CD8-positive, alpha-beta memory T cell (primary cell): ENCODE results near the gene N4BP2L2. TPM values are rescaled to one million over a fixed set of nuclear protein-coding genes. Genes with fewer than 3 reads are reported as not detected.

ENCODE experiments used
- CTCF ChIA-PET: fragments of 350-600 bp; sonication (Branson Sonifier 250); formaldehyde crosslinking; loops from one replicate; lab custom pipeline; 2021; ENCODE audit warnings: antibody characterized with exemption; lab: Charles Lee
- POLR2A ChIA-PET: fragments of 350-600 bp; sonication (Branson Sonifier 250); formaldehyde crosslinking; loops from one replicate; lab custom pipeline; 2021; ENCODE audit warnings: antibody characterized with exemption; lab: Charles Lee
- DNase-seq, 5 donors: peaks; one replicate each; pipeline versions ENCODE4 v3.0.0 to v3.0.0-alpha.2; 2020 to 2022; ENCODE audit warnings: mixed read lengths in 1 of 5
- H3K27ac ChIP-seq: one replicate; pipeline ENCODE4 v1.7.0; 2013; ENCODE audit warnings: low read depth, mild to moderate bottlenecking, low read length, moderate library complexity
- H3K27me3 ChIP-seq: 2 replicates; pipeline ENCODE4 v1.7.0; 2013; ENCODE audit warnings: low read length, mild to moderate bottlenecking; ENCODE audit not compliant: insufficient read depth, poor library complexity, severe bottlenecking
- H3K36me3 ChIP-seq: 2 replicates; pipeline ENCODE4 v1.7.0; 2013; ENCODE audit warnings: mild to moderate bottlenecking, low read length, moderate library complexity; ENCODE audit not compliant: insufficient read depth
- H3K4me1 ChIP-seq: 2 replicates; pipeline ENCODE4 v1.7.0; 2013; ENCODE audit warnings: mild to moderate bottlenecking, low read length, moderate library complexity; ENCODE audit not compliant: insufficient read depth
- H3K4me3 ChIP-seq: 2 replicates; pipeline ENCODE4 v1.7.0; 2013; ENCODE audit warnings: mild to moderate bottlenecking, low read length
- H3K9me3 ChIP-seq: 2 replicates; pipeline ENCODE4 v1.7.0; 2013; ENCODE audit warnings: mild to moderate bottlenecking, low read length
- H3K27ac Mint-ChIP-seq, 8 donors: one replicate each; pipeline ENCODE4 v1.8.0; 2020 to 2021; ENCODE audit warnings: mixed read lengths in 8 of 8, mild to moderate bottlenecking in 6 of 8, inconsistent platforms in 3 of 8, moderate library complexity in 3 of 8
- H3K27me3 Mint-ChIP-seq, 2 donors: one replicate each; pipeline ENCODE4 v1.8.0; 2020 to 2021; ENCODE audit warnings: mixed read lengths in 2 of 2, mild to moderate bottlenecking in 1 of 2, moderate library complexity in 1 of 2
- H3K36me3 Mint-ChIP-seq, 3 donors: one replicate each; pipeline ENCODE4 v1.8.0; 2020 to 2021; ENCODE audit warnings: mixed read lengths in 3 of 3, inconsistent platforms in 1 of 3, mild to moderate bottlenecking in 1 of 3
- H3K4me1 Mint-ChIP-seq, 3 donors: one replicate each; pipeline ENCODE4 v1.8.0; 2020 to 2021; ENCODE audit warnings: mixed read lengths in 3 of 3, inconsistent platforms in 1 of 3, mild to moderate bottlenecking in 1 of 3
- H3K4me3 Mint-ChIP-seq, 7 donors: one replicate each; pipeline ENCODE4 v1.8.0; 2020 to 2021; ENCODE audit warnings: mixed read lengths in 7 of 7, mild to moderate bottlenecking in 6 of 7, moderate library complexity in 4 of 7, inconsistent platforms in 2 of 7
- H3K9me3 Mint-ChIP-seq, 5 donors: one replicate each; pipeline ENCODE4 v1.8.0; 2020 to 2022; ENCODE audit warnings: mixed read lengths in 5 of 5, mild to moderate bottlenecking in 3 of 5, moderate library complexity in 2 of 5, inconsistent platforms in 1 of 5
- polyA plus RNA-seq: library from polyadenylated mRNA; unstranded; fragments of 300-500 nt; fragmentation: Illumina TruSeq; gene quantifications from one replicate; pipeline ENCODE4 v1.2.3, GENCODE V29; 2021
- total RNA-seq, 2 experiments: library from RNA; stranded (reverse); gene quantifications; one replicate each; pipeline ENCODE4 v1.2.3, GENCODE V29; 2021

The N4BP2L2 gene
- total and polyA plus RNA-seq, 3 experiments from 2014 or later, result 77.7 to 132 (median 78.3) TPM

GRCh38 chr13:32530841-32531253 is 7.7 kb downstream of the N4BP2L2 start:
- H3K4me3 Mint-ChIP-seq, result peak overlapping the region; percentile 75 to 91 (median 86)
- H3K27ac ChIP-seq, result no peak overlapping the region
- POLR2A ChIA-PET, result interaction anchor here (1.0 kb wide), 1 partner anchor 8 kb away, joined by 5 read pairs; no protein-coding TSS in a partner anchor

DNA sequence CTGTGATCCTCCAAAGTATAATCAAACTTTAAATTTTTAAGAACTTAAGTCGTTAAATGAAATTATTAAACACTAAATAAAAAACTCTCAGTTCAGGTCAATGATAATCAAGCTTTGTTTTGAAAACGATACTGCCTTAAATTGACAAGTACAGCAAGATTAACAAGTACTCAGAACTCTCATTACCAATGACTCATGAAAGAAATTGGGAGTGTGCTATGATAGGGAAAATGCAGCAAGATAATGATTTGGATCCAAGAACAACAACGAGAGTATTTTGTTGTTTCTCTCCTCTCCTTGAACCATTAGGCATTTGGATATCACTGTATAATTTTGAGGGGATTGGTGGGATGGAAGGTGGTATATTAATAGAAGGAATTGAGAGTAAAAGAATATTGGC is 10.2 kb downstream of the N4BP2L2 start:
- Mint-ChIP-seq H3K36me3 (peaks cover 4 to 61% (median 14%) of the 10 kb centered on the region in 3 donors), H3K4me1 (peaks cover 69 to 88% (median 86%) of the 10 kb centered on the region in 3 donors), H3K9me3 (no peaks in the 10 kb centered on the region), H3K27me3 (no peaks in the 10 kb centered on the region), H3K27ac (peak overlapping the region in 5 of 8 donors; percentile 4 to 72 (median 51)), H3K4me3 (peak overlapping the region in 3 of 7 donors; percentile 3 to 47 (median 8))
- ChIA-PET CTCF (no interaction called here), POLR2A (interaction anchor here (0.5 kb wide), 1 partner anchor 13 kb away, joined by 8 read pairs; no protein-coding TSS in a partner anchor)
- Histone ChIP-seq H3K36me3 (no peaks in the 10 kb centered on the region), H3K27ac (no peak overlapping the region), H3K4me1 (peaks cover 45% of the 10 kb centered on the region), H3K27me3 (no peaks in the 10 kb centered on the region), H3K4me3 (no peak overlapping the region), H3K9me3 (no peaks in the 10 kb centered on the region)
- DNase-seq, result no peak

More at GRCh38 chr13:32530841-32531253, 7.7 kb downstream of the N4BP2L2 start:
- Mint-ChIP-seq H3K4me1 (peaks cover 84 to 97% (median 96%) of the 10 kb centered on the region in 3 donors), H3K27me3 (no peaks in the 10 kb centered on the region), H3K36me3 (peaks cover 0 to 64% (median 15%) of the 10 kb centered on the region in 3 donors), H3K27ac (peak overlapping the region; percentile 76 to 97 (median 93)), H3K9me3 (no peaks in the 10 kb centered on the region)
- peak overlapping the region; percentile 29 for H3K4me3 ChIP-seq
- peaks cover 2% of the 10 kb centered on the region for H3K36me3 ChIP-seq
- peaks cover 68% of the 10 kb centered on the region for H3K4me1 ChIP-seq
- H3K27me3 ChIP-seq, result no peaks in the 10 kb centered on the region
- CTCF ChIA-PET, result interaction anchor here (0.6 to 1.5 kb wide), 4 partner anchors 13 to 108 kb away, joined by 3 to 5 read pairs (median 4); no protein-coding TSS in a partner anchor
- no peaks in the 10 kb centered on the region for H3K9me3 ChIP-seq
- peak in 2 of 5 donors; percentile 19 to 32 for DNase-seq

DNA sequence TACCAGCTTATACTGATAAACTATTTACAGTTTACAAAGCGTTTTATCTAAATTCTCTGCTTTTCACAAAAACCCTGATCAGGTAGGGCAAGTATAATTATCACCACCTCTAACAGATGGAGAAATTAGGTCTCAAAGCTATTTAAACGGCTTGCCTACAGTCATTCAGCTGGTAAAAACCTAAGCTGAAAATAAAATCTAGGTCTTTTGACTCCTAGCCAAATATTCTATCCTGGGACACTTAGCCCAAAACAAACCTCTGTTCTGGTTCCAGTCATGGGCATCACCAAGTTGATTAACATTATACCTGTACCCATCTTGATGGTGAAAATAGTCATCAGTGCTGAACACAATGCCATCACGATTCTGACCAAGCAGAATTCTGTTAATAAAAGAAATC is 11.4 kb downstream of the N4BP2L2 start:
- POLR2A ChIA-PET, result no interaction called here
- Mint-ChIP-seq H3K27me3 (no peaks in the 10 kb centered on the region), H3K27ac (peak overlapping the region in 4 of 8 donors; percentile 17 to 52 (median 41)), H3K36me3 (peaks cover 4 to 62% (median 16%) of the 10 kb centered on the region in 3 donors), H3K4me1 (peaks cover 64 to 87% (median 84%) of the 10 kb centered on the region in 3 donors), H3K9me3 (no peaks in the 10 kb centered on the region), H3K4me3 (peak overlapping the region in 1 of 7 donors; percentile 15)
- Histone ChIP-seq H3K36me3 (no peaks in the 10 kb centered on the region), H3K27me3 (no peaks in the 10 kb centered on the region), H3K4me1 (peaks cover 37% of the 10 kb centered on the region), H3K4me3 (no peak overlapping the region), H3K9me3 (no peaks in the 10 kb centered on the region), H3K27ac (no peak overlapping the region)
- DNase-seq, result no peak
- CTCF ChIA-PET, result interaction anchor here (1.0 kb wide), 1 partner anchor 10 kb away, joined by 3 read pairs; no protein-coding TSS in a partner anchor

GRCh38 chr13:32525766-32526165 is 12.8 kb downstream of the N4BP2L2 start:
- POLR2A ChIA-PET, result no interaction called here

GRCh38 chr13:32515246-32515645 is 23.3 kb downstream of the N4BP2L2 start:
- Mint-ChIP-seq H3K4me3 (no peak overlapping the region), H3K27me3 (no peaks in the 10 kb centered on the region), H3K9me3 (no peaks in the 10 kb centered on the region), H3K4me1 (peaks cover 8 to 18% (median 15%) of the 10 kb centered on the region in 3 donors), H3K36me3 (peaks cover 0 to 71% (median 15%) of the 10 kb centered on the region in 3 donors), H3K27ac (no peak overlapping the region)
- H3K27ac ChIP-seq, result no peak overlapping the region
- ChIA-PET POLR2A (no interaction called here), CTCF (interaction anchor here (1.0 kb wide), 2 partner anchors 24 to 65 kb away, joined by 3 read pairs; partner anchors contain the start of gene N4BP2L2)
- H3K4me3 ChIP-seq, result no peak overlapping the region
- DNase-seq, result no peak
- H3K4me1 ChIP-seq, result no peaks in the 10 kb centered on the region
- no peaks in the 10 kb centered on the region for H3K27me3 ChIP-seq
- no peaks in the 10 kb centered on the region for H3K9me3 ChIP-seq
- peaks cover 22% of the 10 kb centered on the region for H3K36me3 ChIP-seq

More at GRCh38 chr13:32525766-32526165, 12.8 kb downstream of the N4BP2L2 start:
- peak overlapping the region in 1 of 7 donors; percentile 50 for H3K4me3 Mint-ChIP-seq
- H3K4me3 ChIP-seq, result no peak overlapping the region
- no peak overlapping the region for H3K27ac ChIP-seq
- no peak for DNase-seq
- H3K27me3 ChIP-seq, result no peaks in the 10 kb centered on the region
- peak overlapping the region in 5 of 8 donors; percentile 14 to 71 (median 54) for H3K27ac Mint-ChIP-seq
- H3K4me1 ChIP-seq, result peaks cover 23% of the 10 kb centered on the region
- H3K9me3 Mint-ChIP-seq, result no peaks in the 10 kb centered on the region
- peaks cover 53 to 79% (median 75%) of the 10 kb centered on the region in 3 donors for H3K4me1 Mint-ChIP-seq
- H3K36me3 Mint-ChIP-seq, result peaks cover 4 to 67% (median 16%) of the 10 kb centered on the region in 3 donors
- H3K36me3 ChIP-seq, result peaks cover 8% of the 10 kb centered on the region
- no peaks in the 10 kb centered on the region for H3K27me3 Mint-ChIP-seq
- no peaks in the 10 kb centered on the region for H3K9me3 ChIP-seq
- CTCF ChIA-PET, result no interaction called here

DNA sequence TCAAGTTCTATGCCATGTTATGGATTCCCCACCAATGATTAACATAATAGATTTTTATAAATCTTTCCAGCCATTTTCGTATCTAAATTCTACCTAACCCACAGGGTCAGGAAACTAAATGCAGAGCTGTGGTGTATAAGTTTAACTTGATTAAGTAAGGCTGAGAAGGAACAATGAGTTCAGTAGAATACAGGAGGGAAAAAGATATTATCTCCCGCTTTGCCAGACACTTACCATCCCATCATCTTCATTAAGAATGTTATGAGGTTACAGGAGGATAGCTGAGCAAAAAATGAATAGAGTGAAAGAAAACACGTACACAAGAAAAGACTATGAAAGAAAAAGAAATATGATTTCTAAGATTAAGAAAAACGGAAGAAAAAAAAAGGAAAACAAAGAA is 27.1 kb downstream of the N4BP2L2 start:
- no peaks in the 10 kb centered on the region for H3K4me1 ChIP-seq
- Mint-ChIP-seq H3K36me3 (peaks cover 0 to 51% (median 13%) of the 10 kb centered on the region in 3 donors), H3K27ac (peak overlapping the region in 3 of 8 donors; percentile 15 to 84 (median 63)), H3K4me1 (peaks cover 9 to 12% (median 10%) of the 10 kb centered on the region in 3 donors), H3K27me3 (no peaks in the 10 kb centered on the region), H3K4me3 (no peak overlapping the region), H3K9me3 (no peaks in the 10 kb centered on the region)
- no peaks in the 10 kb centered on the region for H3K27me3 ChIP-seq
- no peak for DNase-seq
- ChIA-PET POLR2A (no interaction called here), CTCF (interaction anchor here (1.7 kb wide), 1 partner anchor 130 kb away, joined by 4 read pairs; no protein-coding TSS in a partner anchor)
- H3K36me3 ChIP-seq, result peaks cover 5% of the 10 kb centered on the region
- no peaks in the 10 kb centered on the region for H3K9me3 ChIP-seq
- no peak overlapping the region for H3K27ac ChIP-seq
- H3K4me3 ChIP-seq, result no peak overlapping the region

- ChIA-PET CTCF (interaction anchor here (1.6 kb wide), 1 partner anchor 8 kb away, joined by 4 read pairs; no protein-coding TSS in a partner anchor), POLR2A (no interaction called here)
- Mint-ChIP-seq H3K4me1 (peaks cover 19 to 26% (median 20%) of the 10 kb centered on the region in 3 donors), H3K27me3 (peaks cover 0 to 1% of the 10 kb centered on the region in 2 donors), H3K27ac (peak overlapping the region in 4 of 8 donors; percentile 12 to 82 (median 52)), H3K9me3 (no peaks in the 10 kb centered on the region), H3K4me3 (no peak overlapping the region), H3K36me3 (peaks cover 0 to 20% (median 11%) of the 10 kb centered on the region in 3 donors)
- H3K9me3 ChIP-seq, result no peaks in the 10 kb centered on the region
- H3K27ac ChIP-seq, result no peak overlapping the region
- no peaks in the 10 kb centered on the region for H3K27me3 ChIP-seq
- no peak overlapping the region for H3K4me3 ChIP-seq
- no peaks in the 10 kb centered on the region for H3K4me1 ChIP-seq
- DNase-seq, result no peak
- no peaks in the 10 kb centered on the region for H3K36me3 ChIP-seq
Observed at GRCh38 chr13:32504876-32505275, 33.7 kb downstream of the N4BP2L2 start.

DNA sequence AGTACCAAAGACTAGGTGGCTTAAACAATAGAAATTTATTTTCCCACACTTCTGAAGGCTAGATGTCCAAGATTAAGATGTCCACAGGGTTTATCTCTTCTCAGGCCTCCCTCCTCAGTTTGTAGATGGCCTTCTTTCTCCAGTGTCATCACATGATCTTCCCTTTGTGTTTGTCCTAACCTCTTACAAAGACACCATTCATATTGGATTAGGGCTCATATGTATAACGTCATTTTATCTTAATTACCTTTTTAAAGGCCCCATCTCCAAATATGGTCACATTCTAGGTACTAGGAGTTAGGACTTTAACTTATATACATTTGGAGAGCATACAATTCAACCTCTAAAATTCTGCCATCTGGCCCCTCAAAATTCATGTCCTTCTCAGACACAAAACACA is 34.3 kb downstream of the N4BP2L2 start:
- Mint-ChIP-seq H3K27me3 (peaks cover 0 to 1% of the 10 kb centered on the region in 2 donors), H3K36me3 (peaks cover 0 to 17% (median 10%) of the 10 kb centered on the region in 3 donors), H3K4me3 (no peak overlapping the region), H3K27ac (peak overlapping the region in 3 of 8 donors; percentile 10 to 43 (median 42)), H3K9me3 (no peaks in the 10 kb centered on the region), H3K4me1 (peaks cover 21 to 26% (median 25%) of the 10 kb centered on the region in 3 donors)
- Histone ChIP-seq H3K36me3 (no peaks in the 10 kb centered on the region), H3K27ac (no peak overlapping the region), H3K4me3 (no peak overlapping the region), H3K27me3 (no peaks in the 10 kb centered on the region), H3K4me1 (no peaks in the 10 kb centered on the region), H3K9me3 (no peaks in the 10 kb centered on the region)
- ChIA-PET POLR2A (no interaction called here), CTCF (no interaction called here)
- DNase-seq, result no peak
